GM12865 (cell line): ENCODE data around the gene MED26.
"Not testable (repeated sequence)": the region's sequence is repeated elsewhere in the genome, so short reads cannot be mapped to it uniquely, and the experiment has no call there.

Experiments used
- DNase-seq: peaks from one replicate; pipeline ENCODE4 v3.0.0; 2010; ENCODE audit warnings: low read depth
- H3K4me3 ChIP-seq: 2 replicates; pipeline ENCODE4 v1.5.1; 2011; ENCODE audit warnings: mild to moderate bottlenecking, low read depth, low read length, control low read depth
- TF ChIP-seq, protein P1 (sequence below): IDR thresholded peaks from 2 replicates; pipeline ENCODE4 v1.5.1; 2011; ENCODE audit warnings: low read length, control low read depth, low read depth, inconsistent platforms; ENCODE audit not compliant: insufficient read depth; ENCODE audit errors: missing control alignments

The MED26 gene

DNA sequence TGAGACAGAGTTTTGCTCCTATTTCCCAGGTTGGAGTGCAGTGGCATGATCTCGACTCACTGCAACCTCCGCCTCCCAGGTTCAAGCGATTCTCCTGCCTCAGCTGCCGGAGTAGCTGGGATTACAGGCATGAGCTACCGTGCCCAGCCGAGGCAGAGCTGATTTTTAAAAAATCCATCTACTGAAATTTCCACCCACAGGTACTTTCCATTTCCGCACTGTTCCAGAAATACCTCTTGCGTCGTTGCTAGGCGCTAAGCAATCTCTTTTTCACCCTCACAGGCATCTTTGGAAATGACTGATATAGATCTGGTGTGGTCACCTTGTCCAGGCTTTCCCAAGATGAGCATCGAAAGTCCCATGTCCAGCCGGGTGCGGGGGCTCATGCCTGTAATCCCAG, 42.3 kb upstream of the MED26 start:
- TF ChIP-seq, protein P1, sequence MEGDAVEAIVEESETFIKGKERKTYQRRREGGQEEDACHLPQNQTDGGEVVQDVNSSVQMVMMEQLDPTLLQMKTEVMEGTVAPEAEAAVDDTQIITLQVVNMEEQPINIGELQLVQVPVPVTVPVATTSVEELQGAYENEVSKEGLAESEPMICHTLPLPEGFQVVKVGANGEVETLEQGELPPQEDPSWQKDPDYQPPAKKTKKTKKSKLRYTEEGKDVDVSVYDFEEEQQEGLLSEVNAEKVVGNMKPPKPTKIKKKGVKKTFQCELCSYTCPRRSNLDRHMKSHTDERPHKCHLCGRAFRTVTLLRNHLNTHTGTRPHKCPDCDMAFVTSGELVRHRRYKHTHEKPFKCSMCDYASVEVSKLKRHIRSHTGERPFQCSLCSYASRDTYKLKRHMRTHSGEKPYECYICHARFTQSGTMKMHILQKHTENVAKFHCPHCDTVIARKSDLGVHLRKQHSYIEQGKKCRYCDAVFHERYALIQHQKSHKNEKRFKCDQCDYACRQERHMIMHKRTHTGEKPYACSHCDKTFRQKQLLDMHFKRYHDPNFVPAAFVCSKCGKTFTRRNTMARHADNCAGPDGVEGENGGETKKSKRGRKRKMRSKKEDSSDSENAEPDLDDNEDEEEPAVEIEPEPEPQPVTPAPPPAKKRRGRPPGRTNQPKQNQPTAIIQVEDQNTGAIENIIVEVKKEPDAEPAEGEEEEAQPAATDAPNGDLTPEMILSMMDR = no peak
- H3K4me3 ChIP-seq = no peak overlapping the region
- DNase-seq = no peak

DNA sequence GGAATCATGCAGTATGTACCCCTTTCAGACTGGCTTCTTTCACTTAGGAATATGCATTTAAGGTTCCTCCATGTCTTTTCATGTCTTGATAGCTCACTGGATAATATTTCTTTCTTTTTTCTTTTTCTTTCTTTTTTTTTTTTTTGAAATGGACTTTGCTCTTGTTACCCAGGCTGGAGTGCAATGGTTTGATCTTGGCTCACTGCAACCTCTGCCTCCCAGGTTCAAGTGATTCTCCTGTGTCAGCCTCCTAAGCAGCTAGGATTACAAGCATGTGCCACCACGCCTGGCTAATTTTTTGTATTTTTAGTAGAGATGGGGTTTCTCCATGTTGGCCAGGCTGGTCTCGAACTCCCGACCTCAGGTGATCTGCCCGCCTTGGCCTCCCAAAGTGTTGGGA, 40.7 kb upstream of the MED26 start:
- DNase-seq = not testable (repeated sequence)

DNA sequence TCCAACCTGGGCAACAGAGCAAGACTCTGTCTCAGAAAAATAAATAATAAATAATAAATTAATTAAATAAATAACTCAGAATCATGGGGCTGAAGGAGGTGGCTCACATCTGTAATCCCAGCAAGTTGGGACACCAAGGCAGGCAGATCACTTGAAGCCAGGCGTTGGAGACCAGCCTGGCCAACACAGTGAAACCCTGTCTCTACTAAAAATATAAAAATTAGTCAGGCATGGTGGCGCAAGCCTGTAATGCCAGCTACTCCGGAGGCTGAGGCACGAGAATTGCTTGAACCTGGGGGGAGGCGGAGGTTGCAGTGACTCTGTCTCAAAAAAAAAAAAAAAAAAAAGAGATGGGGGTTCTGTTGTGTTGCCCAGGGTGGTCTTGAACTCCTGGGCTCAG, 40.2 kb upstream of the MED26 start:
- no peak for DNase-seq
- TF ChIP-seq, protein P1 = no peak
- no peak overlapping the region for H3K4me3 ChIP-seq

More for the DNA sequence above, 40.7 kb upstream of the MED26 start:
- not testable (repeated sequence) for H3K4me3 ChIP-seq

DNA sequence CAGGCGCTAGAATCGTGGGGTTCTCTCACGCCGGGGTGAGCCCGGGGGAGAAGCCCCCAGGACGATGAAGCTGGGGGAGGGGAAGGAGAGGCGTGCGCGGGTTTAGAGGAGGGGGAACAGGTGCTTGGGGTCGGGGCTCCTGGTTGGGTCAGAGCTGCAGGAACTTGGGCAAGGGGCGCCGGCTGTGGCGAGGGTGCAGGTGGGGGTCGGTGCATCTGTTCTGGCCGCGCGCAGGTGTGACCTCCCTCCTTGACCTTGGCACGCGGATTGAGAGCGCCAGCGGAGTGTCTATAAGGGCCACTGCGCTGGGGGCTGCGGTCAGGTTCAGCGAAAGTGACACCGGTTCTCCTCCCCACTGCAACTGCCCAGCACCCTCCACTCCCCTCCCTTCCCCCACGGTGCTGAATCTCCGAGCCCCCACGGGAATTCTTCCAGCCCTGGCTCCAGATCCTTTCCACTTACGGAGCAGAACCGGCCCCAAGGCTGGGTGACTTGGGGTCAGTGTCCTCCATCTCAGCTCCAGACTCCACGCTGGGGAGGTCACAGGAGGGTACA, 33.6 kb upstream of the MED26 start:
- peak; percentile 87 for DNase-seq
- TF ChIP-seq, protein P1 = no peak
- H3K4me3 ChIP-seq = peak overlapping the region; percentile 98

DNA sequence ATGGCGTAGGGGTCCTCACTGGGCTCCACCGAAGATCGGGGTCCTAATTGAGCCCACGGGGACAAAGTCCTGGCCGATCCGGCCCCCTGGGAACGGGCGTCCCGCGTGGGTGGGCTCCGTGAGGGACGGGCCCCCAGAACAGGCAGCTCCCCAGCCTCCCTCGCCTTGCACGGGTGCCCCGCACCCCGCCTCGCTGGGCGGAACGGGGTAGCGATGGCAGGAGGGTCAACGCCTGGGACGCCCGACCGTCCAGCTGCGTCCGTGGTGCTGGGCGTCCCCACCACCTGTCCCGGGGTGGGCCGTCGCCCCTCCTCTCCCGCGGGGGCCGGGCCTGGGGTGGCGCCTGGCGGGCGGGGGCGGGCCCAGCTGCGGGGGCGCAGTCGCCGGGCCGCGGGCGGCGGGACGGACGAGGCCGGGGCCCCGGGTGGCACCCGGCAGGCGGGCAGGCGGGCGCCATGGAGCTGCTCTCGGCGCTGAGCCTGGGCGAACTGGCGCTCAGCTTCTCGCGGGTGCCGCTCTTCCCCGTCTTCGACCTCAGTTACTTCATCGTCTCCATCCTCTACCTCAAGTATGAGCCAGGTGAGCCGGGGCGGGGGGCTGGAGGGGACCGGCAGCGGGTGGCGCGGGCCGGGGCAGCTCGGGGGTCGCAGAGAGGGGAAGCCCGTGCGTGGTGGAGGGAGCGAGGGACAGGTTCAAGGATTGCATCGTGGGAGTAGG, 32.9 kb upstream of the MED26 start, which contains the start of gene TMEM38A:
Gene TMEM38A, plus strand, starts transcription at position 377 of the 717 bp plus-strand sequence. Its CDS starts 79 bp downstream, at position 456.
- H3K4me3 ChIP-seq = peak within 1 kb of the TSS; percentile 98
- DNase-seq = peak; percentile 70
- TF ChIP-seq, protein P1 = no peak

DNA sequence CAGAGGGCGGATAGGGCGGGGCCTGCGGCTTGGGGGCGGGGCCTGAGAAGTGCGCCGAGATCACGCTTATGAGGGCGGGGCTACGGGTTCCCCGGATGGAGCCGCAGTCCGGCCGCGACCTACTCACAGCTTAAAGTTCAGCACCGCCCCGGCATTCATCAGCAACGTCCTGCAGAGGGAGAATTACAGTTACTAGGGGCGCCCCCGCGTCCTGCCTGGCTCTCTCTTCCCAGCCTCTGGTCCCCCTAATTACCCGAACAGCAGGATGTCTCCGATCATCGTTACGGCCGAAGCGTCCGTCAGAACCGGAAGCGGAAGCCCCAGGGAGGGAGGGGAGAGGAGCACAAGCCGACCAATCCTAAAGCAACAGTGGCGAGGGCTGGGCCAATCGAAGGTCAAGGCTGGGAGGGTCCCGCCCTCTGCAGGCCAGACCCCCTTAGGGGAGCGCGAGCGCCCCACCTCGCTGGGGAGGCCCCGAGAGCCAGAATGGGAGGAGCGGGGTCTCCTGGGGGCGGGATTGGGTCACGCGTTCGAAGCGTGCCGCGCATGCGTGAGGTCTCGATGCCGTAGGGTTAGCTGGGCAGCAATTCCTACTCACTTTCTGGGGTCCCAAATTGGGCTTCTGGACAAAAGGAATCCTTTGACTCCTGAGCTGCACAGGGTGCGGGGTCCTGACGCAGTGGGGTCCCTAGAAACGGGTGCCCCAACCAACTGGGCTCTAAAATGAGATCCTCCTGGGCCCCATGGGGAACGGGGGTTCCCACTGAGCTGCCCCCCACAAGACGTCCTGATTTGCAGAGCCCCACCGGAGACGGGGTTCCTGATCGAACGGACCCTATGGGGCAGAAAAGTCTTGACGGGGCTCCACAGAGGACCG, 32.1 kb upstream of the MED26 start, which contains the start of gene SMIM7:
Gene SMIM7, minus strand, starts transcription at position 313 of the 877 bp plus-strand sequence. Its CDS starts 34 bp downstream, at position 279.
- TF ChIP-seq, protein P1 = no peak
- peak; percentile 99 for DNase-seq
- peak within 1 kb of the TSS; percentile 98 for H3K4me3 ChIP-seq

DNA sequence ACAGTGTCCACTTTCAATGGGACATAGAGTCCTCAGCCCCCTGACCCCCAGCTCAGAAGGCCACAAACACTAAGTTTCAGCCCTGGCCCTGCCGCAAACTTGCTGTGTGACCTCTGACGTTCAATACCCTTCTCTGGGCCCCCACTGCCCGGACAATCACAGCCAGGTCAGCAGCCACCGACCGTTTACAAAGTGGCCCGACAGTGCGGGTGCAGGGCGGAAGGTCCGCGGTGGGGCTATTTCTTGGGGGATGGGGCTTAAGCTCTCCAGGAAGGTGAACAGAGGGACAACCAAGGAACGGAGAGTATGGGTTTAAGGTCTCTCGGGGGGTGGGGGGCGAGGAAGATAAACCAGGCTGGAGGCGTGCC, 31.4 kb upstream of the MED26 start:
- TF ChIP-seq, protein P1 = no peak
- H3K4me3 ChIP-seq = peak overlapping the region; percentile 98
- no peak for DNase-seq
